Adipocyte (in vitro differentiated cells): ENCODE results near the gene ICAM2.
"Not testable (repeated sequence)": the region's sequence is repeated elsewhere in the genome, so short reads cannot be mapped to it uniquely, and the experiment has no call there.

Experiments used
- DNase-seq: peaks from one replicate; pipeline ENCODE4 v3.0.0-alpha.2; 2015; ENCODE audit warnings: low read depth
- H3K27me3 ChIP-seq: replicated peaks from 2 replicates; pipeline ENCODE4 v1.7.0; 2013; ENCODE audit warnings: mild to moderate bottlenecking, low read length, moderate library complexity; ENCODE audit not compliant: control insufficient read depth, insufficient read depth
- H3K36me3 ChIP-seq: 2 replicates; pipeline ENCODE4 v1.7.0; 2013; ENCODE audit warnings: low read length, mild to moderate bottlenecking, moderate library complexity; ENCODE audit not compliant: control insufficient read depth, insufficient read depth, severe bottlenecking
- H3K4me1 ChIP-seq: 2 replicates; pipeline ENCODE4 v1.7.0; 2013; ENCODE audit warnings: mild to moderate bottlenecking, low read length, moderate library complexity; ENCODE audit not compliant: control insufficient read depth, insufficient read depth
- H3K4me3 ChIP-seq: 2 replicates; pipeline ENCODE4 v1.7.0; 2013; ENCODE audit warnings: mild to moderate bottlenecking, low read length, moderate library complexity
- H3K9ac ChIP-seq: 2 replicates; pipeline ENCODE4 v1.7.0; 2013; ENCODE audit warnings: mild to moderate bottlenecking, low read length, moderate library complexity
- H3K9me3 ChIP-seq: 2 replicates; pipeline ENCODE4 v1.7.0; 2013; ENCODE audit warnings: mild to moderate bottlenecking, low read length, moderate library complexity; ENCODE audit not compliant: control insufficient read depth

The ICAM2 gene

DNA sequence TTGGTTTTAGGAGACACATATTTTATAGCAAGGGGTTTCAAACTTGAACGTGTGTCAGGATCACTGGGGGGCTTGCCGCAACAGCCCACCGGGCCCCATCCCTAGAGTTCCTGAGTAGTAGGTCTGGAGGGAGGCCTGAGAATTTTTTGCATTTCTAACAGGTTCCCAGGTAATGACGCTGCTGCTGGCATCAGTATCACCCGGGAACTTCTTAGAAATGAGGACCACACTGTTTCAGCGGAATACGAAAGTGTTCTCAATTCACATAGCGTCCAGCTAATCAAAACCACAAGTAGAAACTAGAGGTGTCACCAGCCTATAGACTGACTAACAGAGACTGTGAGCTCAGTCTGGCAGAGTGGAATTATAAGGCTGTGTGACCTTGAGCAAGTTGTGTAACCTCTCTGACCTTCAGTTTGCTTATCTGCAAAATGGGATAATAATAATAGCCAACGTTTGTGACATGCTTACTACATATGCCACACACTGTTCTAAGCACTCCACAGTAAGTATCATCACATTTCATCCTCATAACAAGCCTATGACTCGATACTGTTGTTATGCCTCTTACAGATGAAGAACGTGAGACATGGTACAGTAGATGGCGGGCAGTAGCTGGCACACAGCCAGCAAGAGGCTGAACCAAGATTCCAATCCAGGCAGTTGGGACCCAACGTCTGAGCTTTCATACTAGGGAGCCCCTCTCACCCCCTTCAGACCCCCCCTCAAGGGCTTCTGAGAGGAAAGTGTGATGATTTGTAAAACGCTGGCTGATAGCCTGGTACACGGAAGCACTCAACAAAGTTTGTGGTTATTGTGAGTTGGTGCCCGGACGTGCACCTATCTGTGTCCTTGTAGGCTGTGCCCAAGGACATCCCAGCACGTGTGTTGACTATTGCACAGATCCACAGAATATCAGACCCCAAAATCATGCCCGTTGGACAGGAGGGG lies 4.6 kb upstream of the ICAM2 start:
- H3K9me3 ChIP-seq = no peaks in the 10 kb centered on the region
- DNase-seq = no peak
- no peaks in the 10 kb centered on the region for H3K4me1 ChIP-seq
- no peaks in the 10 kb centered on the region for H3K36me3 ChIP-seq
- no peak overlapping the region for H3K9ac ChIP-seq
- H3K27me3 ChIP-seq = no peaks in the 10 kb centered on the region
- no peak overlapping the region for H3K4me3 ChIP-seq

DNA sequence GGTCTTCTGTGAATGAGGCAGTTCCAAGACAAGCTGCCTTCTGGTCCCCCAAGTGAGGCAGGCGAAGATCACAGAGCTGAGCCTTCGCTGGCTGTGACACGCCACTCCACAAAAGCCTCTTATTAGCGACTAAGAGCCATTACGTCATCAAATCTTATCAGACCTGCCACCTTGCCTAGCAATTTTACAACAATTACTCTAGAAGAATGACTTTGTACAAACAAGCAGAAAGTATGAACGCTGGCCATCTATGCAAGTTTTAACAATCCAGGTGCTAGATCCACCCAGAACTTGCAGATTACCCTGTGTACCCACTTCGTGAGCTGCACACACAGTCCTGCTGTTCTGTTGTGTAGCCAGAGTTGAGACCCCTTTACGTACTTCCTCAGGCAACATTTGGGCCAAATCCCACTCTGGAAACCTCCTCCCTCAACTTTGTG lies 3.8 kb upstream of the ICAM2 start:
- Histone ChIP-seq H3K27me3 (no peaks in the 10 kb centered on the region), H3K4me1 (no peaks in the 10 kb centered on the region), H3K9me3 (no peaks in the 10 kb centered on the region), H3K36me3 (no peaks in the 10 kb centered on the region), H3K4me3 (no peak overlapping the region), H3K9ac (no peak overlapping the region)
- no peak for DNase-seq

DNA sequence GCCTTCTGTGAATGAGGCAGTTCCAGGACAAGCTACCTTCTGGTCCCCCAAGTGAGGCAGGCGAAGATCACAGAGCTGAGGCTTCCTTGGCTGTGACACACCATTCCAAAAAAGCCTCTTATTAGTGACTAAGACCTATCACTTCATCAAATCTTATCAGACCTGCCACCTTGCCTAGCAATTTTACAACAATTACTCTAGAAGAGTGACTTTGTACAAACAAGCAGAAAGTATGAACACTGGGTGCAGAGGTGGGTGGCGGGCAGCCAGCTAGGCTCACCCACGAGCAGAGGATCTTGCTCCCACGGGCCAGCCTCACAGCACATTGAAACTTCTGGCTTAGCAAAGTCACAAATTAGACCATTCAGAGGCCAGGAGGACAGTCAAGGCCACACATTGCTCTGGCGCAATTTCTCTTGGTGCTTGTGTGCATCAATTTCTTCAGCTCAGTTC lies 2.2 kb upstream of the ICAM2 start:
- DNase-seq = no peak
- no peaks in the 10 kb centered on the region for H3K9me3 ChIP-seq
- H3K9ac ChIP-seq = no peak overlapping the region
- H3K4me1 ChIP-seq = no peaks in the 10 kb centered on the region
- no peak overlapping the region for H3K4me3 ChIP-seq
- no peaks in the 10 kb centered on the region for H3K36me3 ChIP-seq
- no peaks in the 10 kb centered on the region for H3K27me3 ChIP-seq

GRCh38 chr17:64019551-64019961 lies 877 bp downstream of the ICAM2 start:
- H3K9ac ChIP-seq, H3K36me3 ChIP-seq, DNase-seq: not testable (repeated sequence)

DNA sequence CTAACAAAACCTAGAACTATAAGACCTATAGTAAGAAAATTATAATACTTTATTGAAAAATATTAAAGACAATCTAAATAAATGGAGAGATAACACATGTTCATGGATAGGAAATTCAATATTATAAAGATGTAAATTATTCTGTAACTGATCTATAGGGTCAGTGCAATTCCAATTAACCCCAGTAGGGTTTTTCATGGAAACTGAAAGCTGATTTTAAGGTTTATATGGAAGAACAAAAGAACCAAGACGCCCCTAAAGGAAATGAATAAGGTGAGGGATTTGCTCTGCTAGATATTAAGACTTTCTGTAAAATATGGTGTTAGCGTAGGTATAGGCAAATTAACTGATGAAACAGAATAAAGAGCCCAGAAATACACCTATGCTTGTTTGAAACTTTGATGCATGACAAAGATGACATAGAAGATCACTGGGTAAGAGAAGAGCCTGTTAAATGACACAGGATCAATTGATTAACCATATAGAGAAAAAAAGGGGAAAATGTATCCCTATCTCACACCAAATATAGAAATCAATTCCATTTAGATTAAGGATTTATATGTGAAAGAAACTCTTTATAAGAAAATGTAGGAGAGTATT lies 3.0 kb downstream of the ICAM2 start:
- no peaks in the 10 kb centered on the region for H3K36me3 ChIP-seq
- H3K9ac ChIP-seq = no peak overlapping the region
- peaks cover 9% of the 10 kb centered on the region for H3K4me1 ChIP-seq
- no peak for DNase-seq
- H3K4me3 ChIP-seq = no peak overlapping the region
- no peaks in the 10 kb centered on the region for H3K27me3 ChIP-seq
- no peaks in the 10 kb centered on the region for H3K9me3 ChIP-seq

More at GRCh38 chr17:64019551-64019961, 877 bp downstream of the ICAM2 start:
- not testable (repeated sequence) for H3K4me3 ChIP-seq, H3K27me3 ChIP-seq, H3K9me3 ChIP-seq, H3K4me1 ChIP-seq

DNA sequence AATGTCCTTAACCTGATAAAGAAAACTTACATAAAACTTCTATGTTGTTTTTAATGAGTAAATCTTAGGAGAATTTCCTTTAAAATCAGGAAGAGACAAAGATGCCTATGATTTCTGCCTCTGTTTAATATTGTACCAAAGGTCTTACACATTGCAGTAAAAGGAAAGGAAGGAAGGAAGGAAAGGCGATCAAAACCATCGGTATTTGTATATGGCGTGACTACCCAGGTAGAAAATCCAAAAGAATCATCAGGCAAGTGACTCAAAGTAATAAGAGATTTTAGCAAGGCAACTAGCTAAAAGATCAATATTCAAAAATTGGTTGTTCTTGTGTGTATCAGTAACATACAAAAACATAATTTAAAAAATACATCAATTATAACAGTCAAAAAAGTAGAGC lies 3.5 kb downstream of the ICAM2 start:
- H3K36me3 ChIP-seq = no peaks in the 10 kb centered on the region
- H3K9ac ChIP-seq = no peak overlapping the region
- no peaks in the 10 kb centered on the region for H3K27me3 ChIP-seq
- no peak overlapping the region for H3K4me3 ChIP-seq
- no peak for DNase-seq
- H3K4me1 ChIP-seq = peaks cover 9% of the 10 kb centered on the region
- no peaks in the 10 kb centered on the region for H3K9me3 ChIP-seq

GRCh38 chr17:64016231-64016784 lies 4.1 kb downstream of the ICAM2 start:
- Histone ChIP-seq H3K27me3 (no peaks in the 10 kb centered on the region), H3K4me1 (peaks cover 9% of the 10 kb centered on the region), H3K36me3 (no peaks in the 10 kb centered on the region), H3K9me3 (no peaks in the 10 kb centered on the region), H3K9ac (no peak overlapping the region), H3K4me3 (no peak overlapping the region)
- DNase-seq = no peak

DNA sequence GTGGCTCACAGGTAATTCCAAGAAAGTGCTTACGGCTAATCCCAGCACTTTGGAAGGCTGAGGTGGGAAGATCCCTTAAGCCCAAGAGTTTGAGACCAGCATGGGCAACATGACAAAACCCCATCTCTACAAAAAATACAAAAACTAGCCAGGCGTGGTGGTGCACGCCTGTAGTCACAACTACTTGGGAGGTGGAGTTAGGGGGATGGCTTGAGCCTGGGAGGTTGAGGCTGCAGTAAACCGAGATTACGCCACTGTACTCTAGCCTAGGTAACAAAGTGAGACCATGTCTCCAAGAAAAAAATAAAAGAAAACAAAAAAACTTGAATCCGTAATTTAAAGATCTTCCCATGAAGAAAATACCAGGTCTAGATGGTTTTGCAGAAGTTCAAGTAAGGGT lies 5.0 kb downstream of the ICAM2 start:
- peaks cover 9% of the 10 kb centered on the region for H3K4me1 ChIP-seq
- no peak for DNase-seq
- H3K36me3 ChIP-seq = no peaks in the 10 kb centered on the region
- H3K4me3 ChIP-seq = no peak overlapping the region
- no peaks in the 10 kb centered on the region for H3K9me3 ChIP-seq
- no peaks in the 10 kb centered on the region for H3K27me3 ChIP-seq
- H3K9ac ChIP-seq = no peak overlapping the region

DNA sequence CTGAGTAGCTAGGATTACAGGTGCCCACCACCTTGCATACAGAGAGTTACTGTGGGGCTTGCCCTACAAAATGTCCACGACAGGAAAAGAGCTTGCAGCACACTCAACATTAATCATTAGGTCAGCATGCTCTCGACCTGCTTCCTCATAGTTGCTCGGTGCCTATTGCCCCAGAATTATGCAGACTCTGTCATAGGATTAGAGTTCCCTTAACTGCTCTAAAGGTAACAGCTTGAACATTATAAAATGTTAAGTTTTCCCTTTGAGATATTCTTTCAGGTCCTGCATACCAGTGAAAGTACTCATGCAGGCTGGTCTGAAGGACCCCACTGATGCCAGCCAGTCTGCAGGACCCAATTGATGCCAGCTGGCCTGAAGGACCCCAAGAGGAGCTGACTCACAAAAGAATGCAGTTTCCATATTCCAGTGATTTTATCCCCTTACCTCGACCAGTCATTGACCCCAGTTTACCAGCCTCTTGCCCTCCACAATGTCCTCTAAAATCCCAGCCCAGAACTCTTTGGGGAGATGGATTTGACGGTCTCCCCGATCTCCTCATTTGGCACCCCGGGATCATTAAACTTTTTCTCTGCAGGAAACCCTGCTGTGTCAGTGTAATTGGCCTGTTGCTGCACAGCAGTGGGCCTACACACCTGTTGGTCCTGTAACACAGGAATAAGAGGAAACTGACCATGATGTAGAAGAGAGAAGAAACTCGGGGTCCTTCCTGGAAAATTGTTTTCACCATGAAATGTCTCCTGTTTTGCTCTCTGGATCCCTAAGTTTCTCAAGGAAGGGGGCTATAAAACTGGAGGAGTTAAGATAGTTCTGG lies 10.6 kb downstream of the ICAM2 start:
- Histone ChIP-seq H3K4me3 (peak overlapping the region; percentile 20), H3K4me1 (peaks cover 51% of the 10 kb centered on the region), H3K9ac (peak overlapping the region; percentile 63), H3K9me3 (no peaks in the 10 kb centered on the region), H3K36me3 (no peaks in the 10 kb centered on the region), H3K27me3 (no peaks in the 10 kb centered on the region)
- DNase-seq = no peak

GRCh38 chr17:64008830-64009229 lies 11.6 kb downstream of the ICAM2 start:
- peaks cover 49% of the 10 kb centered on the region for H3K4me1 ChIP-seq
- H3K9me3 ChIP-seq = no peaks in the 10 kb centered on the region
- no peaks in the 10 kb centered on the region for H3K27me3 ChIP-seq
- no peaks in the 10 kb centered on the region for H3K36me3 ChIP-seq
- peak overlapping the region; percentile 55 for H3K9ac ChIP-seq
- no peak overlapping the region for H3K4me3 ChIP-seq
- no peak for DNase-seq

GRCh38 chr17:64008346-64008745 lies 12.1 kb downstream of the ICAM2 start:
- Histone ChIP-seq H3K27me3 (no peaks in the 10 kb centered on the region), H3K4me1 (peaks cover 49% of the 10 kb centered on the region), H3K9ac (no peak overlapping the region), H3K9me3 (no peaks in the 10 kb centered on the region), H3K36me3 (no peaks in the 10 kb centered on the region), H3K4me3 (no peak overlapping the region)
- DNase-seq = no peak
